HUES6 (cell line): Measurements from ENCODE around the gene MAP1LC3B2.

ENCODE experiments used
- H3K27ac ChIP-seq: 2 replicates; pipeline ENCODE4 v1.7.0; 2013; ENCODE audit warnings: low read depth, mild to moderate bottlenecking, low read length, inconsistent platforms
- H3K27me3 ChIP-seq: 2 replicates; pipeline ENCODE4 v1.6.1; 2013; ENCODE audit warnings: low read length; ENCODE audit not compliant: control insufficient read depth, insufficient read depth
- H3K36me3 ChIP-seq: 2 replicates; pipeline ENCODE4 v1.6.1; 2013; ENCODE audit warnings: low read length; ENCODE audit not compliant: control insufficient read depth, insufficient read depth
- H3K4me1 ChIP-seq: 2 replicates; pipeline ENCODE4 v1.6.1; 2013; ENCODE audit warnings: low read length; ENCODE audit not compliant: control insufficient read depth, insufficient read depth
- H3K4me3 ChIP-seq: 2 replicates; pipeline ENCODE4 v1.5.1; 2013; ENCODE audit warnings: low read depth, low read length
- H3K9ac ChIP-seq: one replicate; pipeline ENCODE4 v1.6.1; 2013; ENCODE audit warnings: mild to moderate bottlenecking, low read length
- H3K9me3 ChIP-seq: 2 replicates; pipeline ENCODE4 v1.6.1; 2013; ENCODE audit warnings: low read depth, low read length; ENCODE audit not compliant: control insufficient read depth, insufficient read depth

The MAP1LC3B2 gene

GRCh38 chr12:116604951-116605641 is 45.9 kb downstream of the MAP1LC3B2 start:
- Histone ChIP-seq H3K4me1 (peaks cover 36% of the 10 kb centered on the region), H3K27ac (no peak overlapping the region), H3K9ac (no peak overlapping the region), H3K9me3 (peaks cover 8% of the 10 kb centered on the region; the same call in 1 of the 2 replicates), H3K36me3 (no peaks in the 10 kb centered on the region), H3K4me3 (no peak overlapping the region), H3K27me3 (no peaks in the 10 kb centered on the region)

GRCh38 chr12:116606397-116606796 is 47.2 kb downstream of the MAP1LC3B2 start:
- H3K27me3 ChIP-seq: no peaks in the 10 kb centered on the region
- no peak overlapping the region for H3K27ac ChIP-seq
- no peaks in the 10 kb centered on the region for H3K36me3 ChIP-seq
- H3K4me1 ChIP-seq: peaks cover 36% of the 10 kb centered on the region
- H3K9me3 ChIP-seq: peaks cover 8% of the 10 kb centered on the region; the same call in 1 of the 2 replicates
- no peak overlapping the region for H3K9ac ChIP-seq
- no peak overlapping the region for H3K4me3 ChIP-seq

GRCh38 chr12:116607039-116607438 is 47.9 kb downstream of the MAP1LC3B2 start:
- H3K4me3 ChIP-seq: no peak overlapping the region
- no peak overlapping the region for H3K9ac ChIP-seq
- H3K9me3 ChIP-seq: peaks cover 8% of the 10 kb centered on the region; the same call in 1 of the 2 replicates
- no peaks in the 10 kb centered on the region for H3K36me3 ChIP-seq
- H3K4me1 ChIP-seq: peaks cover 31% of the 10 kb centered on the region
- no peak overlapping the region for H3K27ac ChIP-seq
- H3K27me3 ChIP-seq: no peaks in the 10 kb centered on the region

GRCh38 chr12:116609319-116610114 is 50.3 kb downstream of the MAP1LC3B2 start:
- Histone ChIP-seq H3K4me1 (peaks cover 19% of the 10 kb centered on the region), H3K4me3 (no peak overlapping the region), H3K36me3 (no peaks in the 10 kb centered on the region), H3K9me3 (peaks cover 8% of the 10 kb centered on the region), H3K27ac (no peak overlapping the region), H3K27me3 (no peaks in the 10 kb centered on the region), H3K9ac (no peak overlapping the region)

- H3K9me3 ChIP-seq: peaks cover 8% of the 10 kb centered on the region
- no peak overlapping the region for H3K27ac ChIP-seq
- H3K4me3 ChIP-seq: no peak overlapping the region
- no peaks in the 10 kb centered on the region for H3K36me3 ChIP-seq
- H3K9ac ChIP-seq: no peak overlapping the region
- no peaks in the 10 kb centered on the region for H3K27me3 ChIP-seq
- peaks cover 8% of the 10 kb centered on the region for H3K4me1 ChIP-seq
Observed at GRCh38 chr12:116610971-116611541, 51.9 kb downstream of the MAP1LC3B2 start.

- no peaks in the 10 kb centered on the region for H3K27me3 ChIP-seq
- H3K9ac ChIP-seq: no peak overlapping the region
Observed at GRCh38 chr12:116612436-116612835, 53.3 kb downstream of the MAP1LC3B2 start.

GRCh38 chr12:116613256-116613655 is 54.1 kb downstream of the MAP1LC3B2 start:
- no peak overlapping the region for H3K27ac ChIP-seq
- no peak overlapping the region for H3K4me3 ChIP-seq
- H3K9ac ChIP-seq: no peak overlapping the region

More at GRCh38 chr12:116612436-116612835, 53.3 kb downstream of the MAP1LC3B2 start:
- no peak overlapping the region for H3K27ac ChIP-seq
- H3K9me3 ChIP-seq: peaks cover 4% of the 10 kb centered on the region
- no peaks in the 10 kb centered on the region for H3K36me3 ChIP-seq
- peaks cover 4% of the 10 kb centered on the region for H3K4me1 ChIP-seq
- H3K4me3 ChIP-seq: no peak overlapping the region

GRCh38 chr12:116614194-116614915 is 55.2 kb downstream of the MAP1LC3B2 start:
- H3K9ac ChIP-seq: no peak overlapping the region
- H3K27me3 ChIP-seq: no peaks in the 10 kb centered on the region
- H3K4me1 ChIP-seq: peaks cover 3% of the 10 kb centered on the region
- no peaks in the 10 kb centered on the region for H3K36me3 ChIP-seq
- no peaks in the 10 kb centered on the region; the same call in 1 of the 2 replicates for H3K9me3 ChIP-seq
- no peak overlapping the region for H3K27ac ChIP-seq
- H3K4me3 ChIP-seq: no peak overlapping the region

More at GRCh38 chr12:116613256-116613655, 54.1 kb downstream of the MAP1LC3B2 start:
- H3K4me1 ChIP-seq: peaks cover 4% of the 10 kb centered on the region
- no peaks in the 10 kb centered on the region for H3K36me3 ChIP-seq
- H3K9me3 ChIP-seq: no peaks in the 10 kb centered on the region; the same call in 1 of the 2 replicates
- no peaks in the 10 kb centered on the region for H3K27me3 ChIP-seq

GRCh38 chr12:116615141-116615861 is 56.1 kb downstream of the MAP1LC3B2 start:
- Histone ChIP-seq H3K27me3 (no peaks in the 10 kb centered on the region), H3K36me3 (no peaks in the 10 kb centered on the region), H3K27ac (no peak overlapping the region), H3K9me3 (no peaks in the 10 kb centered on the region; the same call in 1 of the 2 replicates), H3K9ac (no peak overlapping the region), H3K4me3 (no peak overlapping the region), H3K4me1 (peaks cover 2% of the 10 kb centered on the region; the same call in 1 of the 2 replicates)
